DMS114 treated with DMSO at 0.1 percent for 48 hours (cell line): ENCODE results near the gene PDE7B.

Experiments
- DNase-seq: peaks from one replicate; lab custom pipeline; 2025; ENCODE audit not compliant: unreplicated experiment; lab: John Stamatoyannopoulos, UW

PDE7B gene

DNA sequence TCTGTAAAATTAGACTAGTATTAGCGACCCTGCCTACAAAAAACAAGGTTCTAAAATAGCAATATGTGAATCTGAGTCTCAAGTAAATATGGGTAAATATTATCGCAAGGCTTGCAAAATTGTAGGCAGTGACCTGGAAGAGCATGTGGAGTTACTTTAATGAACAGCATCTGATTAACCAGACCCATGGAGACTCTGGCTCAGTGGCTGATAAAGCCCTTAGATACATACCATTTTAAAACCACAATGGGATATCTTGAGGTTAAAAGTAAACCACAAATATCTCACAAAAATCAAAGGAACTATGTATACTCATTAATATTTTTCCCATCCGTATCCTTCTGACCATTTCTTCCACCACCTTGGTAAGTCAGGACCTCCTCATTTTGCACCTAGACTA lies 211.6 kb downstream of the PDE7B start:
- no peak for DNase-seq

DNA sequence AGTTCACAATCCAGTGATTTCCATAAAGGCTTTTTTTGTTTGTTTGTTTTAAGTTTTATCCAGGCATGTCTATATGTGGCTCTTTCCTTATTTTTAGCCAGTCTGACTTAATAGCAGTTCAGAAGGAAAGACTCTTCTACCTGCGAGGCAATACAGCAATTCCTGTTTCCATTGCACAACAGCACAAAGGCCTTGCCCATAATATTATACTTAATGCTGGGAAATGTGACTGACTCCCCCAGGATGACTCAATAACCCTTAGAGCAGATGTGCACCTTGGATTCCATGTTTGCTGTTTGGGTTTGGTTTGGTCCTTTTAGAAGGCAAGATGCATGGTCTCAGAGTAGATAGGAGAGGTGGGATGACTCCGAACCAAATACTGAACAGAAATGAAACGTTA lies 214.5 kb downstream of the PDE7B start:
- DNase-seq: no peak

DNA sequence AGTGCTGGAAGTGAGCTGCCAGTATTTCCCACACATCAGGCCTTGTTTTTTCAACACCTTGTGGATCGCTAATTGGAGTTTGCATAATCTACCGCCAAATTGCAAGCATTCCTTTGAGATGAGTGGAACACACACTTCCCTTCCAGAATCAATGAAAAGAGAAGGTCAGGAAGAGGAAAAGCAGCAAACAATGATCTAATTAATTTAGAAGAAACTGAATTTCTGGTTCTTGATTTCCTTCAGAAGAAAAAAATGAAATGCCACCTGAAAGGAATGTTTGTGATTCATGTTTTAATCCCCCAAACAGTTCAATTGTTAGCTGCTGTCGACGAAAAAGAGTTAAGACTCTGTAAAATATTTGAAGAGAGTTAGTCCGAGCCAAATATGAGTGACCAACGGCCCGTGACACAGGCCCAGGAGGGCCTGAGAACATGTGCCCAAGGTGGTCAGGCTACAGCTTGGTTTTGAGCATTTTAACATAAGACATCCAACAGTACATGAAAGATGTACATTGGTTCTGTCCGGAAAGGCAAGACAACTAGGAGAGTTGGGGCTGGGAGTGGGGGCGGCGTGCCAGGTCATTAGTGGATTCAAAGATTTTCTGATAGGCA lies 216.3 kb downstream of the PDE7B start:
- no peak for DNase-seq

DNA sequence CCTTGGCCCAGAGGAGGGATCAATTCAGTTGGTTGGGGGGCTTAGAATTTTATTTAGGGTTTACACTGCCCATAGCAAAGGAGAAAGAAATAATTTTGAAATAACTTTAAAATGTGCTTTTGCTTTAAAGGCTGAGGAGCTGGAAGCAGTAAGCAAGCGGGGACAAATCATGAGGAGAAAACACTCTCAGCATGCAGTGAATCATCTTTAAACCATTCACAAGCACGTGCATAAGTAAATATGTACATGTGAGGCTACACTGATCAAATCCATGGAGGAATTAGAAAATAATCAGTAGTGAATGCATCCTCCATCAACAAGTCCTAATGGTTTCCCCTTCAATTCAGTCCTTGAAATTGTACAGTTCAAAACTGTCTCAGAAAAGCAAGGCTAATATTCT lies 217.6 kb downstream of the PDE7B start:
- DNase-seq: no peak

DNA sequence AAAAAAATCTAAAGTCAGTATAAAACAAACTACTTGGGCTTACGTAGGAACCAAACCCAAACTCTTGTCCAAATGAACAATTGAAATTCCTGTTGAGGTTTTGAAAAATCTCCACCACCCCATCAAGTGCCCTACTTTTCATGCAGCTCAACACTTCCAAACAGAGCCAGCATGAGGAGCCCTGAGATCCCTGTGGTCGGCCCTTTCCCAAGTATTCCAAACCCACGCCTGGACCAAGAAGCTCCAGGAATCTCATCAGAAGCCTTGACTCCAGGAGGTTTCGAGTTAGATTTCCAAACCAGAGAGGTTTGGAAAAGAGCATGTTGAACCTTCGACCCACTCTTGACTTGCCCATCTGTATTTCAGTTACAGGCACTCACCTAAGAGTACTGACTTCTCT lies 219.3 kb downstream of the PDE7B start:
- no peak for DNase-seq

DNA sequence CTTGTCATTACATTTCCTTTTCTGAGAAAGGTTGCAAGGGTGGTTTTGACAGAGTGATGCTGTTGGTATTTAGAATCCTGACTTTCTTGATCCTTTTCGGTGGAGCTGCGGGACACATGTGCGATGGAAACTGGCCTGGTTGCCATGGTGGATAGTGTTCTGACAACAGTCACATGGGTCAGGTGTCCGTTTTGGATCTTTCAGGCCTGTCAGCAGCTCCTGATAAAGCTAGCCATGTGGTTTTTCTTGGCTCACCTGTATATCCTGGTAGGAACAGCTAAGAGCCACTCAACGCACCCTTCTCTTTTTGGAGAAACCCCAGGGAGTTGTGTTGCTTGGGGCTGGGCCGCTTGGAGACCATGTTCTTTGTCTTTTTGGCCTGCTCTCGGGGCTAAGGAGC lies 221.2 kb downstream of the PDE7B start:
- no peak for DNase-seq

DNA sequence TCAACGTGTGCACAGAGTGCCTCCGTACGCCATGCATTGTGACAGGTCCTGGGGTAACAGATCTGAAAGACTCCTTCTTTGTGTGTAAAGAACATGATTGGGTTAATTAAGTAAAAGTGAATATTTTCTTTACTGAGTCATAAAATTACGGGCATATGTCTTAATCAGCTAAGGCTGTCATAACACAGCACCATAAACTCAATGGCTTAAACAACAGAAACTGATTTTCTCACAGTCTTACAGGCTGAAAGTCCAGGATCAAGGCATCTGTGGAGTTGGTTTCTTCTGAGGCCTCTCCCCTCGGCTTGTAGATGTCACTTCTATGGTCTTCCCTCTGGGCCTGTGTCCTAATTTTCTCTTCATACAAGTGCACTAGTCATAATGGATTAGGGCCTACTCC lies 221.7 kb downstream of the PDE7B start:
- no peak for DNase-seq

DNA sequence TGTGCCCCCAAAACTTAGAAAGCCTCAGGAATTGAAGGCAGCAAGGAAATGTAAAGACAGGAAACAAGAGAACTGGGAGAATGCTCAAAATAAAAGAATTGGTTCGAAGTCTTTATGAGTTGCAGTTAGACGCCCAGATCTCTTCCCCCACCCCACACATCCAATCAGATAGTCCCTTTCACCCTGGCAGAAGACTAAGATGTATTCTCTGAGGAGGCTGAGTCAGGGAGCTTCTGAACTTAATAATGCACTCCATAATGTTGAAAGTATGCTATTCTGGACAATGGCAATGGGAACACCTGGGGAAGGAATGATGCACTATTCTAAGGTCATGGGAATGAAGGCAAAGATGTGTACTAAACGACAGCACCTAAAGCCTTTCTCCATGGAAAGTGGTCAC lies 225.0 kb downstream of the PDE7B start:
- no peak for DNase-seq

DNA sequence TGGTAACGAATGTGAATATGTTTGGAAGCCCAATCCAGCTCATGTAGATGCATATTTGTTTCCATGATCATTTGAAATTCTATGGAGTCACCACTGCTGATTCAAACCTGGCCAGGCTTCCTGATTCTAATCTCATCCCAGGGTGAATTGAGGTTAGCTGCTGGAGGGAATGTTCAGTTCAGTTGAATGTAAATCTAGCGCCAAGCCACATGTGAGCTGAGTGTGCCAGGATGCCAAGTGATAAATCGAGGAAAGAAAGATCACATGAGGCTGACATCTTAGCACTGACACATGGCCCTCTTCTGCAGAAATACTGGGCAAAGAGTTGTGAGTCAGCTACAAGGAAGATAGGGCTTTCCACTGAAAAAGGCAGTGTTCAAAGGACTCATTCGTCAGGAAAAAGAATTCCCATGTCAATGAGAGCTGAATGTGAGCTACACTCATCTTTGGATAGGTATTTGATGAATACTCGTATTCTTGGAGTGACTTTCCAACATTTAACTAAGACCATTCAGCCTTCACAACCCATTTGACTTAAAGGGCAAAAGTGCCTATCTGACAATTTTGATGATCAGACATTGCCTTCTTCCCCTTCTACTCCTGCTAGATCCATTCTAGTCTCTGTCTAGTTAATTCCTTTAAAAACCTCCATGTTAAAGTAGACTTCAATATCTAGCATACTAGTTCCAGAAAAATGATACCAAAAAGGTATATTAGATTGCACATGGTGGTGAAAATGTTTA lies 226.5 kb downstream of the PDE7B start:
- no peak for DNase-seq

DNA sequence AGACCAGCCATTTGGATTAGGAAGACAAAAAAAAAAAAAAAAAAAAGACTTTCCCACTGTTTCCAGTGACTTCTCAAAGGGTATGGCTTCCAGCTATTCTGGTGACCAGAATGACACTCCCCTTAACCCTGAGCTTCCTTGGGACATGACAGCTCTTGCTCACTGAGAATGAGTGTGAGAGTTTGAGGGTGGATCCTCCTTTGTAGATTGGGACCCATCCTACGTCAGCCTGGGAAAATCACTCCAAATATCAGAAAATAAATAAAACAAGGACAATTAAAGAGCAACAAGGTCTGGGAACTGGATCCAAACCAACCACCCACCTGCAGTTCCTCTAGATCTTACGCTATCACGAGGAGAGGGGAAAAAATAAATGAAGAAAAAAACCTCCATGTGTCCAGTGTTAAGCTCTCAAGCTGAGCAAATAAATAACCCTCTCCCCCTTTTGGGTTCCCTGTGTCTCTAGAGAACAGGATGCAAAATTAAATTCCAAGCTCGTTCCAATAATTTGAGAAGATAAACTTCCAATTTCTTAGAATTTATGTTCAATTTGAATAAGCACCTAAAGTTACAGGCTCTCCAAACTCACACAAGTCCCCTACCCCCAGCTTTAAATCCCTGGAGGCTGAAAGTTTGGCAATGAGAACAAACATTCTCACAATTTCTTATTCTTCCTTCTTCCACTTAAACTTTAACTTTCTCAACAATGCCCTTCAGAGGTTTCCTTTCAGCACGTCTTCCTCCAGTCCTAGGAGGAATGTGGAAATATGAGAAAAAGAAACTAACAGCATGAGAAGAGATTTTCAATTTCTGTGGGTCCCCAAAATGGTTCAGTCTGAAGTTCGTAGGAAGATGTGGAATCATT lies 228.4 kb downstream of the PDE7B start:
- no peak for DNase-seq

DNA sequence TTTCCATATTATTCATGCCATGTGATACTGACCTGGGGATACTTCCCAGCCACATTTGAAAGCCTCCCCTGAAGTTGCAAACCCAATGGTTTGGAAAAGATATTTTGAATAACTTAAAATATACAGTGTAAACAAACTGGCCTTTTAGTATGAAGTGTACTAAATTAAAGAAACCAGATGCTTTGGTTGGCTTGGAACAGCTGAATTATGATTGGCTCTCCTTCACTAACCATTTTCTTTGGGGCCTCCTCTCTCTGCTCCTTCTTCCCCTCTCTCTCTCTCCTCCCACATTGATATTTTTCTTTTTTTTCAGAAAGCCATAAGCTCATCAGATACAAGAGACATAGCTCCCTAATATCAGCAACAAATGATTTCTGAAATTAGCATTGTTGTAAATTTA lies 232.0 kb downstream of the PDE7B start:
- DNase-seq: no peak

DNA sequence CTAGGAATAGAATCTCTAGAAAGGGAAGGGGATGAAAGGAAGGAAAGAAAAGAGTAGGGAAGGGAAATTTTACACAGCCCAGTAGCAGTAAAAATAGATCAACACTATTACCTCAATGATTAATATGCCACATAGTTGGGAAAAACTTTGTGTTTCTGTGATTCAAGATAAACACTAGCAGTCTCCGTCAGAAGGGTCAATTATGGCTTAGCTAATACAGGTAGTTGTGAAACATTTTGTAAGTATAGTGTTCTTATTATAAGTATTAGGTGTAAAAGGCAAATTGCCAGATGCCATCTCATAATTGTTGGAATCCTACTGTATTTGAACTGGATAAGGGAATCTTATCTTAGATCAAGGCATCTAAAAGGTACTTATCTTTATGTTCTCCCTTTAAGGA lies 232.9 kb downstream of the PDE7B start:
- no peak for DNase-seq

DNA sequence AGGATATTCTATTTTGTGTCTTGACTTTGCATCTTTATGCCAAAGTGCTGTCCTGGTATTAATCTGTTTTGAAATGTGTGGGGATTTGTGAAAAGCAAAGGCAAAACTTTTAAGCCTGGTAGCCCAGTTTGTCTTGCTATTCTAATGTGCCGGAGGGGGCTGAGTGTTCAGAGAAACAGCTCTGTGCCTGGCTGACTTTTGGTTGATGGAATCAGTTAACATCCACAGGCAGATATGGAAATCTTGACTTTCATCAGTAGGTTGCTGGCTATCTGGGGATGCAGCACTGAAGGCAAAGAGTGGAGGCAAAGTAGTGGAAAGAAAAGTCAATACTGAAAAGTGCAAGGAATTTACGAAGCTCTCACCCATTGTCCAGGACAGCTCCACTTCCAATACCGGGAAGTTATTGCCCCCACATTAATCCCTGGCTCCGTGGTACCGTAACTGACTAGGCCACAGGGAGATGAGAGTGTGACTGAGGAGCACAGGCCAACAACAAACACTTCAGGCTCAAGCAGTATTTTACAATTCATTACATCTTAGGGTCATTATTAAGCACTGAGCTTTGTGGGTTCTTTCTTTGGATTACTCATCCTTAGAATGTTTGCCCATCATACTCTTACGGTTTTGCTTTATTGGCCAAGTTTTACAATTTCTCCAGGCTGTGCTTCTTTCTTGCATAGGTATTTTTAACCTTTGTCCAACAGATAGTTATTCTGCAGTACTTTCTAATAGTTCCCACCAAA lies 234.0 kb downstream of the PDE7B start:
- DNase-seq: no peak

DNA sequence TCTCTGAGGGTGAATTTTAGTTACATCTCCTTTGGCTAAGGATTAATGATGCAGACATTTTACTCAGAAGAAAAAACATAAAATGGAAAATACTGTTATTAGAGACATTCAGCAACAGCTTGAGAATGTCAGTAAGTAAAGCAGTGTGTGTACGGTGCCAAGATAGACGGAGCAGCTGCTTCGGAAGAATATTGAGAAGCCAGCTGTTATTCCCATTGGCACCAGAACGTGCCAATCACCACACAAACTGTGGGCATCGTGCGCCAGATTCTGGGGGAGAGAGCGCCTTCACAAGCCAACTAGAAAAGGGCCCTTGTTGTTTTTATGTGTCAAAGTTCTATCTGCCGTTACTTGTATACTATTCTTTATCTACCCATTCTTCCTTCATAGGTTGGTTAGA lies 235.2 kb downstream of the PDE7B start:
- DNase-seq: no peak

DNA sequence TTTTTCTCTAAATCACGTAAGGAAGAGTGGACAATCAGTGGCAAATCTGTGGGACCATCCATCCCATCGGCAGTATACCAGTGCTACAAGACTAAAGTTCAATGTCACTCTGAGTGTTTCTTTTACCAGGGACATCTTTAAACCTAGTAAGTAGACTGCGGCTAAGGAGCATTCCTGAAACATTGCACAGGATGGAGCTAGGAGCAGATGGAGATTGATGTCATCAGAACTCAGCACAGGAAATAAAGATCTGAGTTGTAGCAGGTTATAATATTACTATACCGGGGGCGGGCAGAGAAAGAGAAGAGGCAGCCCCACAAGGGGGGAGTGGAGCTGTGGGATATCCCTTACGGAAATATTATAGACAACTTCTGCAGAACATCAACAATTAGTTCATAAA lies 236.5 kb downstream of the PDE7B start:
- no peak for DNase-seq

DNA sequence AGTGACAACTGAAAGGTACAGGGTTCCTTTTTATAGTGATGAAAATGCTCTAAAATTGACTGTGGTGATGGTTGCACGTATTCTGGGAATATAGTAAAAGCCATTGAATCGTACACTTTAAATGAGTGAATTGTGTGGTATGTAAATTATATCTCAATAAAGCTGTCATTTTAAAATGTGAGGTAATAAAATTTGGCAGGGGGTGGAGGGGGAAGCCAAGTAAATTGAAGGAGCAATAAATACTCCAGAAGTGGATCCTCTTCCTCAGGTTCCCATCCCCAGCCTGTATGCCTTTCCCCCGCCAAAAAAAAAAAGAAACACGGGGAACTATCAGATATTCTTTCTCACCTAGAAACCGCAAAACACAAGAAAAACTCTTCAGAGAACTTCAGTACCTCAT lies 237.2 kb downstream of the PDE7B start:
- DNase-seq: no peak

DNA sequence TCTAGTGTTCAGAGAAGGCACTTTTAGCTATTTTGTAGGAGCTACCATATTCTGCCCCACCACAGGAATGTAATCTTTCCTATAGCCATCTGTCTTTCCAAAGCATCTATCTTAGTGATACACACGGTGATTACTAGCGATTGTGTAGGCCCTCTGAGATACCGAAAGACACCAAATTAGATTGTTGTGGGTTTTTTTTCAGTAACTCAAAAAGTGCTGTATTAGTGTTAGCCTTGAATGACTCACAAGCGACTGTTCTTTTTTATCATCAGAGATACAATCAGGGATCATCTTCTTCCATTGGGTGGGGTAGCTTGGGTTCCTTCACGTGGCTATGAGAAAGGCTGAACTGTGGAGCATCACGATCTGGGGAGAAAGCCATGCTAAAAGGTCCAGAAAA lies 238.4 kb downstream of the PDE7B start:
- no peak for DNase-seq

DNA sequence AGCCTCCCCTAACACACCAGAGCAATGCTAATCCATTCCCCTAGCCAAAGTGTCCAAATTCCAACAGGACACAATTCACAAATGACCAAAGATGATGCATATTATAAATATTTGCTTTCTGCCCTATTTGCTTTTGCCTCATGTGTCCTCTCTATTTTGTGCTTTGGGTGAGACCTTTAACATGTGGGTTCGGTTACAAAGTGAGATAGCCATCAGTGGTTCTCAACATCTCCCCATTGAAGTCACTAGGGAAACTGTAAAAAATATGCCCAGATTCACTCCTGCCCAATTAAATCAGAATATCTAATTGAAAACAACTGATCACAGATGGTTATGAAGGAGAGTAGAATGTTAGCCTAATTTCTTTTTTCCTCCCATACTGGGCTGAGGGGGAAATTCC lies 239.4 kb downstream of the PDE7B start:
- no peak for DNase-seq

DNA sequence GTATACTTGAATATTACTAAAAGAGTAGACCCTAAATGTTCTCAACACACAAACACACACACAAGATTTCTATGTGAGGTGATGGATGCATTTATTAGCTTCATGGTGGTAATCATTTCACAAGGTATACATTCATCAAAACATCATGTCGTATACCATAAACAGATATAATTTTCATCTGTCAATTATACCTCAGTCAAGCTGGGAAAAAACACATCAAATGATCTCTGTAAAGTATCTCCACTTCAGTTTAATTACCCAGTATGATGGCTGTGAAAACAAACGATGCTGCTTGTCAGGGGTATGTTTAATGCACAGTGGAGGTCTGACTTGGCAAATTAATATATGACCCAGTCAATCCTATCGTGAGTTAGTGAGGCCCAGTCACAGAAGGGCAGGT lies 241.4 kb downstream of the PDE7B start:
- no peak for DNase-seq

DNA sequence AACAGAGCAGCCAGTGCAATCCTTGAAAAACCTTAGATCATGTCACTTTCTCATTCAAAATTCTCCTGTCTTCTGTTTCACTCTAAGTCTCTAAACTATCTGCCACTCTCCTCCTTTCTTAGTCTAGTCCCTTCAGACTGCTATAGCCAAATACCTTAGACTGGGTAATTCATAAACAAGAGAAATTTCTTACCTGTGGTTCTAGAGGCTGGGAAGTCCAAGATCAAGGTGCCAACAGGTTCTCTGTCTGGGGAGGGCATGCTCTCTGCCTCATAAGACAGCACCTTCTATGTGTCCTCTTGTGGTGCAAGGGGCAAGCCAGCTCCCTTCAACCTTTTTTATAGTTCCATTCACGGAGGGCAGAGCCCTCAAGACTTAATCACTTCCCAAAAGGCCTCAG lies 242.3 kb downstream of the PDE7B start:
- DNase-seq: no peak

DNA sequence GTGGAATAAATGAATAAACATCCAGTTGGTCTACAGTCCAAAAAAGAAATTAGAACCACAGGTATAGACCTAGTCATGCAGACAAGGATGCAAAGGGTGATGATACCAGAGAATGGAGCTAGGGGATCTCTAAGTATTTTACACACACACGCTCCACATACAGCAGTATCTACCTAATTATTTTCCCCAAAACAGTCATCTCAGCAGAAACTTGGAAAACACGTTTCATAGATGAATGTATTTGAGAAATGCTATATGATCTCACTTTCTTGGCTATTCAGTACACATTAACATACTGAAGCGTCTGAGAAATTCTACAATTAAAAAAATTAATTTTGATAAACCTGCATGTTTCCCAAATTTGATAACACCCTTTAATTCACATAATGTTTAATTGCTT lies 243.3 kb downstream of the PDE7B start:
- DNase-seq: no peak

DNA sequence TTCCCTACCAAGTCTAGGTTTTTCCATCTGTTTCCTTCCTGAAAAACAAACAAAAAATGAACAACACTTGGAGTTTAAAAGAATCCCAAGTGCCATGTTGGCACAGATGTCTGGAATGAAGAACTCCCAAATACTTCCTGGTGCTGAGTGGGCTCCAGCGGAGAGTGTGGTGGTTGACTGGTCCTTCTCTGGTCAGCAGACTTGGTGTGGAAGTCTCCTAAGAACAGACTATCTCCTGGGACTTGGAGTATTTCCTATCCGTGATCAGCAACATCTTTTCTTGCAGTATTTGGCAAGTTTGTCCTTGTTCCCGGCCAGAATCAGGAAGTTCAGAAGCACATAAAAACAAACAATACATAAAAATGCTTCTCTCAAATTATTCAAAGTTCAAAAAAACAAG lies 244.5 kb downstream of the PDE7B start:
- no peak for DNase-seq
